GM19372 (cell line): ENCODE measurements around the gene PTGR2.
"Not testable (repeated sequence)": the region's sequence is repeated elsewhere in the genome, so short reads cannot be mapped to it uniquely, and the experiment has no call there.

ENCODE experiments used
- ATAC-seq: cut with Tn5 transposase; IDR thresholded peaks from one replicate; pipeline ENCODE4 v1.9.1; 2021; ENCODE audit warnings: mild to moderate bottlenecking, low read depth, moderate library complexity; ENCODE audit not compliant: unreplicated experiment

The PTGR2 gene

DNA sequence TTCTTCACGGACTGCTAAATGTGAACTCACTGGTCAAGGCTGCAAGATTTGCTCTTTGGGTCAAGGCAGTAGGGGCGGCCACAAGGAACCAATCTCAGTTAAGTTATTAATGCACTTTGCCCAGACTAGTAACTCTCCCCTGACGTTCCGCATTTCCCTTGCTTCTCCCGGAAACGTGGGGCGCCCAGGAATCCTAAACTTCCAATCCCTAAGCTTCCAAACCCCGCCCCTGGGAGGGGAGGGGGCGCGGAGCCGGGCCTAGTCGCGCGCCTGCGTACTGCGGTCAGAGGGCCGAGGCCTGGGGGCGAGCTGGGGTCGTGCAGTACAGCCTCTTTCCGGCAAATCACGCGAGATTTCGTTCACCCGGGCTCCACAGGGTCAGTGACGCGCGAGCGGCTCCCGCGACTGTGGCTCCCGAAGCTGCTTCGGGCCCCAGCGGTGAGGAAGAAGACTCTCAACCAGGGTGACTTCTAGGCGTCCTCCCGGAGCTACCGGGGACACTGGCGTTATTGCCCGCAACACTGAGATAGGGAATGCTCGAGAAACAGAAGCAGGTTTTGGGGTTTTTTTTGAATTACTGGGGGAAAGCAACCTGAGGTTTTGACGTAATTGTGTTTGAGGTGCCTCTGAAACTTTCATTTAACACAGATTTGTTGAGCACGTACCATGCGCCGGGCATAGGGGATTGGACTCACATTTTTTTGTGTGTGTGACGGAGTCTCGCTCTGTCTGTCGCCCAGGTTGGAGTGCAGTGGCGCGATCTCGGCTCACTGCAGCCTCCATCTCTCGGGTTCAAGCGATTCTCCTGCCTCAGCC is at the start of gene PTGR2:
TSS of gene PTGR2 (plus strand) at position 265 of the 816 bp plus-strand sequence. CDS start 7,032 bp downstream, outside the sequence.
- peak; percentile 89 for ATAC-seq

GRCh38 chr14:73802431-73803188 is 49.0 kb upstream of the PTGR2 start:
- ATAC-seq, result no peak

- ATAC-seq, result no peak
These were observed 47.0 kb upstream of the PTGR2 start for GRCh38 chr14:73804636-73805035.

- no peak for ATAC-seq
These were observed 44.2 kb upstream of the PTGR2 start for GRCh38 chr14:73807457-73807856.

DNA sequence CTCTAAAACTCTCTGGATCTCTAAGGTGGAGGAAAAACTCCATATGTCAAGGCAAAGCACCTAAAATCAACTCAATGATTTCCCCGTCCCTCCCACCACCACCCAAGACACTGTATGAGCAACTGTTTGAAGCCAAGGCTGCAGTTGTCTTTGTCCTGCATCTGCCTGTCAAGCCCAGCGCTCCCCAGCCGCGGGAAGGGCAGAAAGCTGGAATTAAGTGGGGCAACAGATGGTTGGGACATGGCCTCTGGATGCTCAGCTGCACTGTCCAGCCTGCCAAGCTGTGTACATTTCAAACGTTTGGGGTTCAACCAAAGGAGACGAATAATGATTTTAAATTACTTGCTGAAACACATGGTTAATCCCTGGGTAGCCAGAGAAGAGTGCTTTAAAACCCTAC is 42.2 kb upstream of the PTGR2 start:
- no peak for ATAC-seq

DNA sequence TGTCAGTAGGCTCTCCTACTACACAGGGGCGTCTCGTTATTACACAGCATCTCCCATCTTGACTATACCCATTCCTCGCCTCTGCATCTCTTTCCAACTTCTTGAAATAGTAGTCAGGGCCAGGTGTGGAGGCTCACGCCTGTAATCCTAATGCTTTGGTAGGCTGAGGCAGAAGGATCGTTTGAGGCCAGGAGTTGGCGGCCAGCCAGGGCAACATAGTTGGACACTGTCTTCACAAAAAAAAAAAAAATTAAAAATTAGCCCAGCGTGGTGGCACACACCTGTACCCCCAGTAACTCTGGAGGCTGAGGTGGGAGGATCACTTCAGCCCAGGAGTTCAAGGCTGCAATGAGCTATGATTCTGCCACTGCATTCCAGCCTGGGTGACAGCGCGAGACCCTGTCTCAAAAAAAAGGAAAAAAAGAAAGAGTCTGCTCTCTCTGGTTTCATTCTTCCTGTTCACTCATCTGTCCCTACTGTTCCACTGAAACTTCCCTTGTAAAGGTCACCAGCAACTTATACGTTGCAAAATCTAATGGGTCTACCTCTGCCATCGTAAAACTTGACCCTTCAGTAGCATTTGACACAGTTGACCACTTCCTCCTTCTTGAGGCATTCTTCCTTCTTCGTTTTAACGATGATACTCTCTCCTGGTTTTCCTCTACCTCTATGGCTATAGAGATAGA is 41.0 kb upstream of the PTGR2 start:
- ATAC-seq, result no peak

GRCh38 chr14:73811164-73811503 is 40.5 kb upstream of the PTGR2 start:
- ATAC-seq, result no peak

DNA sequence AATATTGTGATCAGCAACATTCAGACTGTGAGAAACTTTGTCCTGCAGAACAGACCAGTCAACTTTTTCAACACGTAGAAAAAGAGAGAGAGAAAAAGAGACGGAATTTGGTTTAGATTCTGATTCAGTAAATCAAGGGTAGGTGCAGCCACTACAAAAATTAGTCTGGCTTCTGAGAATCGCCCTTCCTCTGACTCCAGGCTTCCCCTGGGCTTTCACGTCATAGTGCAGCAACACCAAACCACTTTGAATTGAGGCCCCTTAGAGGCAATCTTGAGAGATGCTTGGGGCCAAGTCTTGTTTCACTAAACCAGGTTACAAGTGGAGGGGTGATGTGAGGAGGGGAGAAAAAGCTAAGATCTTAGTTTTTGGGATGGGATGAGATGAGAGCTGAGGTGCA is 37.5 kb upstream of the PTGR2 start:
- ATAC-seq, result no peak

DNA sequence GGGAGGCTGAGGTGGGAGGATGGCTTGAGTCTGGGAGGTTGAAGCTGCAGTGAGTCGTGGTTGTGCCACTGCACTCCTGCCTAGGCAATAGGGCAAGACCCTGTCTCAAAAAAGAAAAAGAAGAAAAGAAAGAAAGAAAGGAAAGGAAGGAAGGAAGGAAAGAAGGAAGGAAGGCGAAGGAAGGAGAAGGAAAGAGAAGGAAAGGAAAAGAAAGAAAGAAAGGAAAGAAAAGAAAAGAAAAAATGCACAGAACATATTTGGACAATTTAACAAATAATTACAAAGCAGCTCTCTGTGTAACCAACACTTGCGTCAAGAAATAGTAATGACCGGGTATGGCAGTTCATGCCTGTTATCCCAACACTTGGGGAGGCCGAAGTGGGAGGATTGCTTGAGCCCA is 35.8 kb upstream of the PTGR2 start:
- ATAC-seq, result no peak

DNA sequence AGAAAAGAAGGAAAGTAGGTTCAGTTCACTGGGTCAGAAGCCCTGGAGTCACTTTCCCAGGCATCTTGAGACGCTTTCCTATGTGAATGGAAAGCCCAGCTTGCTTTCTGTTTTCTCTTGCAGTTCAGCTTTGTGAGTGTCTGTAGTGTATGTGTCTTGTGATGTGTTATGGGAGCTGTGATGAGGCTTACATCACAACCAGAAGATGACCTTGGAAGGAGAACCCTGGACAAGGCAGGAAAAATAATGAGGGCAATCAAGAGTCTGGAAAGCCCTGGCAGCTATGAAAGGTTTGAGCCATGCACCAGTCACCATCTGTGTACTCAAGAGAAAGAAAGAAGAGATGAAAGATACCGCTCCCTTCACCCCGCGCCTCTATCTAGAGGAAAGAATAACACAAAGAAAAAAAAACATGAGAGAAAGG is 35.2 kb upstream of the PTGR2 start:
- no peak for ATAC-seq

GRCh38 chr14:73817020-73817655 is 34.5 kb upstream of the PTGR2 start:
- ATAC-seq, result no peak

- ATAC-seq, result no peak
These were observed 32.8 kb upstream of the PTGR2 start for GRCh38 chr14:73818821-73819220.

GRCh38 chr14:73820631-73821030 is 31.0 kb upstream of the PTGR2 start:
- ATAC-seq, result no peak

DNA sequence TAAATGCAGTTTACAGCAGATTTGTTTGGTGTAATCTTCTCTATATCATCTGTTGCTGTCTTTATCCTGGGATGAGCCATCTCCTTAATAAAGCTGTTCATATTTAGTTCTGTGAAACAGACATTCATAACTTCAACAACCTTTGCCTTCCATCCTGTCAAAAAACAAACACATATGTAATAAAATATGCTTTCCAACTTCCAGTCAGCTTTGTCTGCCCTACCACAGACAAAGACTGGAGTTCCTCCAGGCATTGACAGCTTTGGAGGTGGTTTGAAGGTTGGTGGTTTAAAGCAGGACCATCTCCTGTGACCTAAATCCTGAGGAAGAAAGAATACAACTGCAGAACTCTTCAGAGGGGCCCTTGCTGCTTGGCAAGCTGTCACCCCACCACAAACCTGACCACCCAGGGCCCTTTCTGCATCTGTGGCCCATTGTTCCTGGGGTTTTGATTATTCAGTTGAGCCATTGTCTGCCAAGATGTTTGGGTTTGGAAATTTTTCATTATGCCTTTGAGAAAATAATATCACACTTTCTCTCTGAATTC is 28.2 kb upstream of the PTGR2 start:
- no peak for ATAC-seq

GRCh38 chr14:73824127-73824526 is 27.5 kb upstream of the PTGR2 start:
- no peak for ATAC-seq

DNA sequence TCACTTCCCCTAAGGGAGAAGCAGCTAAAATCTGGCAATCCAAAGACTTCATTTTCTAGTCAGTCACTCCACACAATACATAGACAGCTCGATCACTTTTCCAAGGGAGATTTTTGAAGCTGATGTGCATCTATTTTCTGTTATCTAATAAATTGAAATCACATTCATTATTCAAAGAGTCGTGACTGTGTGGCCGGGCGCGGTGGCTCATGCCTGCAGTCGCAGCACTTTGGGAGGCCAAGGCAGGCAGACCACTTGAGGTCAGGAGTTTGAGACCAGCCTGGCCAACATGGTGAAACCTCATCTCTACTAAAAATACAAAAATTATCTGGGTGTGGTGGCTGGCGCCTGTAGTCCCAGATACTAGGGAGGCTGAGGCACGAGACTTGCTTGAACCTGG is 27.1 kb upstream of the PTGR2 start:
- no peak for ATAC-seq

DNA sequence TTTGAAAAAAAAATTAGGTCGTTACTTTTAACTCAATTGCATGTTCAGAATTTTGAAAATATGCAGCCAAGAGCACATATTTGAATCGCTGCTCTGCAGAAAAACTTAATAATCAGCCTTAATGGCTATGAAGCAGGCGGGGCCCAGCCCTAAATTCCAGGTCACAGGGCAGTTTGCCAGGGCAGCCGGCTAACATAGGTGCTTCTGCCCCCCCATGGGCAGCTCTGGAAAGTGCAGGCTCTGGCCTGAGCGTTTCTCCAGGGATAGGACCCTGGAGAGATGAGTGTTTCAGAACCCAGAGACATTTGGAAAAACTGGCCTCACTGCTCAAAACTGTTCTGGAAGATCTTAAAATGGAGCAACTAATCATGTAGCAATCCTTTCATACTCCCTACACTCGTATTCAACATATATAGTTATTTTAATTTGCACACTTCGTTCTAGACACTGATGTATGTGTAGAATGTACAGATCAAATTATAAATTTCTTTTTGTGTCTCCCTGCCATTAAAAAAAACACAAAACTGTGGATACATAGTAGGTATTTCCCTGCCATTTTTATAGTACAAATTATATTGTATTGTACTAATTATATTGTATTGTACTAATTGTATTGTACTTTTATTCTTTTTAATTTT is 26.0 kb upstream of the PTGR2 start:
- no peak for ATAC-seq

- ATAC-seq, result not testable (repeated sequence)
These were observed 24.4 kb upstream of the PTGR2 start for GRCh38 chr14:73827190-73827589.

DNA sequence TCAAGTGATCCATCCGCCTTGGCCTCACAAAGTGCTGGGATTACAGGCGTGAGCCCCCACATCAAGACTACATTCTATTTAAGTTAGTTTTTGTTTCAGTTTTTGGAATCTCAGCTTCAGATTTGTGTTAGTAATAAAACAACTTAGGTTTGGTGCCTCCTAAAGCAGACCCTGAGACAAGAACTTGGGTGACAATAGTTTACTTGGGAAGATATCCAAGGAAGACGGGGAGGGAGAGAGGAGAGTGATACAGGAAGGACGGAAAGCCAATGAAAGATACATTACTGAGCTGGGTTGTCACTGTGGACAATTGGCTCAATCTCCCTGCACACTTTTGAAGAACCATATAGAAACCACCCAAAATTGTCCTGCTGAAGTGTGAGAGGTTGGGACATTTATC is 22.6 kb upstream of the PTGR2 start:
- ATAC-seq, result no peak
